ENCODE results near the gene ASB18.

DNA sequence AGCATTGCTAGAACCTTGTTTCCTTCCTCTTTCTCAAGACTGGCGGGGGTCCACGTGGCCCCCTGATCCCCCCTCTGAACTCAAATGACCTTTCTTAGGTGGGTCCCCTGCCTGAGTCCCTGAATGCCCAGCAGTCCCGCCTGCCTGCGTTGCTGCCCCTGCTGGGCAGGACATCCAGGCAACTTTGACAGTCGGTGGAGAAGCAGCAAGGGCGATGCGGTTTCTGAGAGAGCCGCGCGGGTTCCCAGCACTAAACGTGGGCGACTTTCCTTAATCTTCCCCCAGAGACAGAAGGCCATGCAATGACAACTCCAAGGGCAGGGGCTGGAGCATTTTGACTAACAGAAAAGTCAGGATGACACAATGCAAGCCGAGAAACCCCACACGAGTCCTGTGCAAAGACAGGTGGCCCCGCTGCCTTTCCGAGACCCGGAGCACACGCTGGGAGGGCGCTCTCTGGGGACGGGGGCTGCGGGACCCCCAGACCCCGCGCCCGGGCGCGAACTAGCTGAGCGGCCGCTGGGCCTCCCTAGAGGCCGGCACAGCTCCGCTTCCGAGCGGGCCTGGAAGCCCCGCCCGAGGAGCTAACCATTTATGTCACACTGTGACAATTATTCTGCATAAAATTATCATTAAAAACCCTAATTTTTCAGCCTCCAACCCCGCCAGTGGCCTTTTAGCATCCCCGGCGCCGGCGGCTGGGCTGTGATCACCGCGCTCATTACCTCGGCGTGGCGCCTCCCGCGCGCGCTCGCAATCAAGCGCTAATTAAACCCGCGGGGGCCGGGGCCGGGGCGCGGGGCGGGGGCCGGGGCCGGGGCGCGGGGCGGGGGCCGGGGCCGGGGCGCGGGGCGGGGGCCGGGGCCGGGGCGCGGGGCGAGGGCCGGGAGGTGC, 27.4 kb downstream of the ASB18 start:
- TF ChIP-seq, protein P1, sequence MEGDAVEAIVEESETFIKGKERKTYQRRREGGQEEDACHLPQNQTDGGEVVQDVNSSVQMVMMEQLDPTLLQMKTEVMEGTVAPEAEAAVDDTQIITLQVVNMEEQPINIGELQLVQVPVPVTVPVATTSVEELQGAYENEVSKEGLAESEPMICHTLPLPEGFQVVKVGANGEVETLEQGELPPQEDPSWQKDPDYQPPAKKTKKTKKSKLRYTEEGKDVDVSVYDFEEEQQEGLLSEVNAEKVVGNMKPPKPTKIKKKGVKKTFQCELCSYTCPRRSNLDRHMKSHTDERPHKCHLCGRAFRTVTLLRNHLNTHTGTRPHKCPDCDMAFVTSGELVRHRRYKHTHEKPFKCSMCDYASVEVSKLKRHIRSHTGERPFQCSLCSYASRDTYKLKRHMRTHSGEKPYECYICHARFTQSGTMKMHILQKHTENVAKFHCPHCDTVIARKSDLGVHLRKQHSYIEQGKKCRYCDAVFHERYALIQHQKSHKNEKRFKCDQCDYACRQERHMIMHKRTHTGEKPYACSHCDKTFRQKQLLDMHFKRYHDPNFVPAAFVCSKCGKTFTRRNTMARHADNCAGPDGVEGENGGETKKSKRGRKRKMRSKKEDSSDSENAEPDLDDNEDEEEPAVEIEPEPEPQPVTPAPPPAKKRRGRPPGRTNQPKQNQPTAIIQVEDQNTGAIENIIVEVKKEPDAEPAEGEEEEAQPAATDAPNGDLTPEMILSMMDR (IDR thresholded peaks at IDR 0.05) = no peak
- TF ChIP-seq POLR2A (IDR thresholded peaks at IDR 0.05) = no peak
